DMS 273 treated with DMSO at 0.1 percent for 48 hours (cell line): ENCODE results near the gene EDEM1.
"Not testable (repeated sequence)": the region's sequence is repeated elsewhere in the genome, so short reads cannot be mapped to it uniquely, and the experiment has no call there.

ENCODE experiments used
- DNase-seq: peaks from one replicate; lab custom pipeline; 2025; lab: John Stamatoyannopoulos, UW

The EDEM1 gene

DNA sequence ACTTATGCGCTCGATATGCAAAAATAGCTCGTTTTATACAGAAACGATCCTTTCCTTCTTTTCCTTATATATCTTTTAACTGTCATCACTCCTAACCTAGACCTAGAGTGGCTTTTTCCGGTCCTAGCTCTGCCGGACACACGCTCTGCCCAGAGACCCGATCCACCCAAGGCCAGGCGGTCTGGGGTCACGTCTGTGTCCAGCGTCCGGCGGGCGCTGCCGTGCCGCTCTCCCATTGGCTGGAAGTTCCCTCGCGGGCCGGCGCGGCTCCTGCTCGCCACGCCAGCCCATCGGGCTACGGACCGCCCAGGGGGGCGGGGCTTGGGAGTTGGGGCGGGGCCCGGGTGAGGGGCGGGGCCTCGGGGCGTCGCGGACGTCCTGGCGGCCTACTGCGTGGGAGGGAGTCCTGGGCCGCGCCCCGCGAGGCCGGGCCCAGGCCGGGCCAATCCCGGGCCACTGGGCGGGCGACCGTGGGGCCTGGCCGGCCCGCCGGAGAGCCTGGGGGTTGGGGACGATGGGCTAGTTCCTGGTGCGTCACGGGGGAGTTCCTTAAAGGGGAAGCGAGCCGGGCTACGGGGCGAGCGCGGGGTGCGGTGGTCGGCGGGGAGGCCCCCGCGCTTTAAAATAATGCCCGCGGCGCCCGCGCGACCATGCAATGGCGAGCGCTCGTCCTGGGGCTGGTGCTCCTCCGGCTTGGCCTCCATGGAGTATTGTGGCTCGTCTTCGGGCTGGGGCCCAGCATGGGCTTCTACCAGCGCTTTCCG is at the start of gene EDEM1:
EDEM1 (plus strand) TSS at position 552 of the 764 bp plus-strand sequence; CDS start at position 651, 99 bp downstream.
- peak; percentile 46 for DNase-seq

DNA sequence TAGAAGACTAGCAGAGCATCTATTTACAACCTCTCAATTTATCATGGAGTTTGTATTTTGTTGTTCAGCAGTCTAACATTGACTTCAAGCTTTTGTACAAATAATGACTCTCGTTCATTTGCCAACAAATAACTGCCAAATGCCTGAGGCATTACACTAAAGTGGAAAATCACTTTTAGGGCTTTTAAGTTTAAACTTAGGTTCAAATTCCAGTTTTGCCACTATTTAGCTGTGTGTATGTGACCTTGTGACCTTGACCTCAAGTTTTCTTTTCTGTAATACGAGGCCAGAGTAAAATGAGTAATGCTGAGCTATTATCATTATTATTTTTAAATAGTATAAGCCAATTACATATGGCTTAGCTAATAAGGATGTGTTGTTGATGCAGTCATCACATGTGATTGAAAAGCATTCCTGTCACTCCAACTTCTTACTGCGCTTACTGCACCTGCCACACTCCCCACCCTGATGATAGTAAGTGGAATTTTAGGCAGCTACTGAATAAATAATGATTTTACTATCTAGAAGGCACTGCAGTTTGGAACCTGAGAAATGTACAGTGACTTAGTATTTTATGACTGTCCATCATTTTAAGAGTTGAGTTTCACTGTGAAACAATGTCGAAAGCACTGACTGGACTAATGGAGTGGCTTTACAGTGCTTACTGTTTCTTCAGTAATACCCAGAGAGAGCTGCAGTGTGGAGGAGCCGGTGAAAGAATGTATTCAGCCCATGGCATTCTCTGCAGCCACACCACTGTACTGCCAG is 49.1 kb upstream of the EDEM1 start:
- no peak for DNase-seq

DNA sequence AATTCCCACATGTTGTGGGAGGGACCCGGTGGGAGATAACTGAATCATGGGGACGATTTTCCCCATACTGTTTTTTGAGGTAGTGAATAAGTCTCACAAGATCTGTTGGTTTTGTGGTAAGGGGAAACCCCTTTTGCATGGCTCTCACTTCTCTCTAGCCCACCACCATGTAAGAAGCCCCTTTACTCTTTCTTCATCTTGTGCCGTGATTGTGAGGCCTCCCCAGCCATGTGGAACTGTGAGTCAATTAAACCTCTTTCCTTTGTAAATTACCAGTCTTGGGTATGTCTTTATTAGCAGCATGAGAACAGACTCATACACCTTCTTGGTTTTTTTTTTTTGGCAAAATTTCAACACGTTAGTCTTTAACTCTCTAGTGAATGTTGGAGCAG is 47.3 kb upstream of the EDEM1 start:
- no peak for DNase-seq

DNA sequence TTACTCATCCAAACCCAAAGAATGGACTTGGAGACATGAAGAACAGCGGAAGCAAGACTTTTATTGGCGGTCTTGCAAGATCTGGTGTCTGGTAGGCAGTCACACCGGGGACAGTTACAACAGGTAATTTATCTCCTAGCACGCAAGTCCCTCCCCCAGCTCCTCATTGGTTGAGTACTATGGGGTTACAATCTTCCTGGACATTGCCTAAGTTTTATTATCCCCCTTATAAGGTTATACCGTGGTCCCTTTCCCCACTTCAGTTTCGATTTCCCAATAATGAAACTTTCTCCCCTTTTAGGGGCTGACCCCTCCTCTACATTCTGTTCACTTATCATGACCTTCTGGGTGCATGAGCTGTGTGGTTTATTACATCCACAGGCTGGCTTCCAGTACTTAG is 46.7 kb upstream of the EDEM1 start:
- DNase-seq, result no peak

DNA sequence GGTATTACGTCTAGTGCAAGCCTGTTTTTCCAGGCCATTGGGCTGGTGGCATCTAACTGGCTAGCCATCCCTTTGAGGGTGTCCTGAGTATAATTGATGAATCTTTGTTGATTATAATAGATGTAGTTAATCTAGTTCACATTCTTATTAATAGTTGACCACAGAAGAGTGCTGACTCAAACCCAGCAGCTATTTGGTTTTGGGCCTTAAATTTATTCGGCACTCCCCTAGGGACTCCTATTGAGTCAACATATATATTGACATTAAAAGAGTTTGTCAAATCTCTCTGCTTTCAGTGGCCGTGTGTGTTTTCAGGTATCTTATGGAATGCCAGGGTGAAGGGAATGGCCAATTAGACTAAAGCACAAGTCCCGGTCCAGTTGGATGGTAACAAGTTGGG is 45.7 kb upstream of the EDEM1 start:
- DNase-seq, result no peak

DNA sequence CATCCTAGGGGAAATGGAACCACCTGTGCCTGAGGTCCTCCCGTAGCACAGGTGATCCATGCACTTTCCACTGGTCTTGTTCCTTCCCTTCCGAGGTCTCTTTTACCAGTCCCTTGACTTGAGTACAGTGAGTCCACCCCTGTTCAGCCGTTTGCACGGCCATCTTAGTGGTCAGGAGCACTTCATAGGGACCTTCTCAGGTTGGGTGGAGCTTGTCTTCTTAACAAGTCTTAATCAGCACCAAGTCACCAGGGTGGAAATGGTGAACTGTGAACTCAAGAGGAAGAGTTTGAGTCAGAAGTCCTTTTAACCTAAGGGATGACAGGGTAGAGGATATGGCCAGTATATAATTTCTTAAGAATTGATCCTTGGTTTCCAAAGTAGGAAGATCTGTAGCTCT is 44.0 kb upstream of the EDEM1 start:
- no peak for DNase-seq

DNA sequence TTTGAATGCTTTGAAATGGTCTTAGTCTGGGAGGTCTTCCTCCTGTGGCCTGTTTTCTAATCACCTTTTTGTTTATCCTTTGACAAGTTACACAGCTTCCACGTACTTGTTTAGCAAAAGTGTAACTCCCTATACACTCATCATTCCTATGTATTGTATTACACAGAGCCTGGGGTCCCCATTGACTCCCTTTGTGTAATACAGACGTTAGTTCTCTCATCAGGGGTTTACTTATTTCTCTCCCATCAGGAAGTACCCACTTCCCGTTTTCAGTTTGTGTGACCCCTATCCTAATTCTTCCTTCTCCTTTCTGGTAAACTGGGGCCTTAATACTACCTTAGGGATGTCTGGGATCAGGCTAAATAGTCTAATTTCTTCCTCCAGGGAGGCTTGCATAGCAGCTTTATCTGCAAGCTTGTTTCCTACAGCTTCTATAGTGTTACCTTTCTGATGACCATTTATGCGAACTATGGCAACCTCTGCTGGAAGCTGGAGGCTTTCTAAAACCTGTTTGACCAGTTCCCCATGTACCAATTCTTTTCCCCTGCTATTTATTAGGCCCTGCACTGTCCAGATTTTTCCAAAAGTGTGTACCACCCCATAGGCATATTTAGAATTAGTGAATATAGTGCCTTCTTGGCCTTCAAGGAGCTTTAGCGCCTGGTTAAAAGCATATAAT is 43.1 kb upstream of the EDEM1 start:
- DNase-seq, result no peak

DNA sequence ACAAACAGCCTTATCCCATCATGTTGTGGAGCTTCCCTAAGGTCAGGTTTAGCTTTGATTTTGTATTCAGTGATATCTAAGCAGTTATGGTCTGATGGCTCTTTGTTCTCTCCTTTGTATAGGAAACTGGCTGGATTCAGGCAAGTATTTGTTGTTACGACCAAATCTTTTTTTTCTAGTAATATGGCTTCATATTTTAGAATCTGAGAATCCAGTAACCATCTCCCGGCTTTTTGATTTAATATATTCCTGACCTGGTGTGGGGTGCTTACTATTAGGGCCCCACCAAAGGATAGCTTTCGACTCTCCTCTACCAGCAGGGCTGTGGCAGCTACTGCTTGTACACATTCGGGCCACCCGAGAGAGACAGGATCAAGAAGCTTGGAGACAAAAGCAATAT is 42.4 kb upstream of the EDEM1 start:
- no peak for DNase-seq

DNA sequence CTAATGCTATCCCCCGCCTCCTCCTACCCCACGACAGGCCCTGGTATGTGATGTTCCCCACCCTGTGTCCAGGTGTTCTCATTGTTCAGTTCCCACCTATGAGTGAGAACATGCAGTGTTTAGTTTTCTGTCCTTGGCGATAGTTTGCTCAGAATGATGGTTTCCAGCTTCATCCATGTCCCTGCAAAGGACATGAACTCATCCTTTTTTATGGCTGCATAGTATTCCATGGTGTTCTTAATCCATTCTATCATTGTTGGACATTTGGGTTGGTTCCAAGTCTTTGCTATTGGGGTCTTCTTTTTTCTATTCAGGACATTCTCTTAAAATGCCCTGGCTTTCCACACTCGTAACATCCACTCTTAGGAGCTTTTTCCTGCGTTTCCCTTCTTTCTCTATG is 40.4 kb upstream of the EDEM1 start:
- DNase-seq, result not testable (repeated sequence)

DNA sequence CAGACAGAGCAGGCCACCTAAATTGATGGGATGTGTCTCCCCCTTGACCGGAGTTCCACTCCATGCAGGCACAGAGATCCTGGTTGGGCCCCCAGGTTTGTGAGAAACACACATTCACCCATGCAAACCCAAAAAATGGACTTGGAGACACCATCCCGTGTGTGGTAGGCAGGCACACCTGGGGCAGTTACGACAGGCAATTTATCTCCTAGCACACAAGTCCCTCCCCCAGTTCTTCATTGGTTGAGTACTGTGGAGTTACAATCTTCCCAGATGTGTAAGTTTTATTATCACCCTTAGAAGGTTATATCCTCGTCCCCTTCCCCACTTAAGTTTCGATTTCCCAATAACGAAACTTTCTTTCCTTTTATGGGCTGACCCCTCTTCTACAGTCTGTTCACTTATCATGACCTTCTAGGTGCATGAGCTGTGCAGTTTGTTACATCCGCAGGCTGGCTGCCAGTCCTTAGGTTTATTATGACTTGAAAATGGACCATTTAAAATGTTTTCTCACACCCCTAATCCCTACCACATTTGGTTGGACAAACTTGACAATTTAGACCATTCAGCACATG is 38.1 kb upstream of the EDEM1 start:
- no peak for DNase-seq

DNA sequence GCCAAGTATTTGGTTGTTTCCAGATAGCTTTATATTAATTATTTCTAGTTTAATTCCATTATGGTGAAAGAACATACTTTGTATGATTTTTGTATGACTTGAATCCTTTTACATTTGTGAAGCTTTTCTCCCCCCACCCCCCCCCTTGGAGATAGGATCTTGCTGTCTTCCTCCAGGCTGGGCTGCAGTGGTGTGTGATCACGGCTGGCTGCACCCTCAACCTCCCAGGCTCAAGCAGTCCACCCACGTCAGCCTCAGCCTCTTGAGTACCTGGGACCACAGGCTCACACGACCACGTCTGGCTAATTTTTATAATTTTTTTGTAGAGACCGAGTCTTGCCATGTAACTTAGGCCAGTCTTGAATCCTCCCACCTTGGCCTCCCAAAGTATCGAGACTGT is 35.9 kb upstream of the EDEM1 start:
- no peak for DNase-seq

DNA sequence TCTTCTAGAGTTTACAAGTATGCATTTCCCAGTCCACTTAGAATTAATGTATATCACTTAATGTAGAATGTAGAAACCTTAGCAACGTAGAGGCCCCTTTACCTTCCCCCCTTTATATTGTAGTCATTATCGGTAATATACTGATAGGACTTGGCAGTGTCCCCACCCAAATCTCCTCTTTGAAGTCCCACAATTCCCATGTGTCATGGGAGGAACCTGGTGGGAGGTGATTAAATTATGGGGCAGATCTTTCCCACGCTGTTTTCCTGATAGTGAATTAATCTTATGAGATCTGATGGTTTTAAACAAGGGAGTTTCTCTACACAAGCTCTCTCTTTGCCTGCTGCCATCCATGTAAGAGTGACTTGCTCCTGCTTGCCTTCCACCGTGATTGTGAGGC is 34.4 kb upstream of the EDEM1 start:
- DNase-seq, result no peak

DNA sequence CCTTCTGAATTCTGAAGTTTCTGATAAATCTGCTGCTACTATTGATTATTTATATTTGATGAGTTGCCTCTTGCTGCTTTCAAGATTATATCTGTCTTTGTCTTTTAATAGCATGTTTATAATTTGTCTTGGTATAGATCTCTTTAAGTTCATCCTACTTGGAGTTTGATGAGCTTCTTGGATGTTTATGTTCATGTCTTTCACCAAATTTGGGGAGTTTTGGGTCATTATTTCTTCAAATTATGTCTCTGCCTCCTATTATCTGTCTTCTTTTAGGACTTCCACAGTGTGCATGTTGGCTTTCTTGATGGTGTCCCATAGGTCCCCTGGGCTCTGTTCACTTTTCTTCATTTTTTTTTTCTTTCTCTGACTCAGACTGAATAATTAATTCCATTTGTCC is 32.3 kb upstream of the EDEM1 start:
- no peak for DNase-seq

DNA sequence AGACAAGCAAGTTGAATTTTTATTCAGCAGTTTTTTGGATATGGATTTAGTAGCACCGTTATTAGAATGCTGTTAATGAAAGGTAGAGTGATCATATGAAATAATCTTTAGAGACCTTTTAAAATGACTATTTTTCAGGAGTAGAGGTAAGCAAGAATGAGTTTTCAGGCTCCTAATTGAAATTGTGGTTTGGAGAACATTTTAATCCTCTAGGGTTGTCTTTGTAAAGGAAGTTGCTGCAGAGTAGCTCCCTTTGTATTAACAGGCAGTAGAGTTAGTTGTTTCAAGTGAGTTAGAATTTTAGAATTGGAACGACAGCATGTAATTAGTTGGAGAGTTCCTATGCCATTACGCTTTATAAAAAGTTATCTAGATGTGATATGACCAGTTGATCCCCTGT is 27.2 kb upstream of the EDEM1 start:
- DNase-seq, result no peak

DNA sequence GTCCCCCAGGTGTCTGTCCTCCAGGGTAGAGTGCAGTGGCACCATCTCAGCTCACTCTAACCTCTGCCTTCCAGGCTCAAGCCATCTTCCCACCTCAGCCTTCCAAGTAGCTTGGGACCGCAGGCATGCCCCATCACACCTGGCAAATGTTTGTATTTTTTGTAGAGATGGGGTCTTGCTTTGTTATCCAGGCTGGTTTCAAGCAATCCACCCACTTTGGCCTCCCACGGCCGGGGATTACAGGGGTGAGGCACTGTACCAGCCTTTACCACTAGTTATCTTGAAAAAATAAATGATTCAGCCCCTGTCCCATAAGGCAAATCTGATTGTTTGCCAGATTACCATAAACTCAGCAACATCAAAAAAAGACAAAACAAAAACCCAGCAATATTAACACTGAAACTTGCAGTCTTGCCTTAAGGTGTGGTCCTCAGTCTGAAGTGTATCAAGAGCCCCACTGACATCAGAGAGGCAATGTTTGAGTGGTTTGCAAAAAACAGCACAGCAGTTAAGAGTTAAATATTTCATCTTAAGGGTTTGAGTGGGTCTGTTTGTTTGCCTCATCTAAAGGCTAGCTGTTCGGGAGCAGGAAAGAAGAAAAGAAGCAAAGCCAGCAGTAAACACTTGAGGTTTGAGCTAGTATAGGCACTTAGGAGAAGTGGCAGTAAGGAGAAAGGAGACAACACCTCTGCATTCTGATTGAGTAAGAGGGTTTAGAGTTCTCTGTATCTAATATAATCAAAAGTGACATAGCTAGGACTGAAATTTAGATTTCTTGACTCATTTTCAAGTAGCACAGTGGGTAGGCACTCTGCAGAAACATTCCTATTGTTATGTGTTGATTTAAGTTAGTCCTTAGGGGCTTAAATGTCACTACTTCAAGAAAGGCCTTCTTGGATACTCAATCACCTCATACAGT is 26.3 kb upstream of the EDEM1 start:
- DNase-seq, result no peak

DNA sequence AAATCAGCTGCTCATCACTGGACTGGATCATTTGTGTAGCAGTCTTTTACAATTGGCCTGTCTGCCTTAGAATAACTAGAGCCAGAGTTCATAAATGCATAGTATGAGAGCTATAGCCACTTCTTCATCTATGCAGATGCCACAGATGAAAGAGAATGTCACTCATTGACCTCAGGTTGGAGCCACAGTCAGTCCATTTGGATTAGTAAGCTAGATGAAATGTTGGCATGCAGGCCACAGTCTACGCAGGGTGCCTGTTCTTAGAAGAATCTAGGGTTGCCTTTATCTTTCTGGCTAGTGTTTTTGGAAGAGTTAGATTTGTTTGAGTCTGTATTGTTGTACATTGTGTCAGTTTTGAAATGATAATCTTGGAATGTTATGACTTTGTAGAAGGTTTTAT is 25.4 kb upstream of the EDEM1 start:
- DNase-seq, result no peak

DNA sequence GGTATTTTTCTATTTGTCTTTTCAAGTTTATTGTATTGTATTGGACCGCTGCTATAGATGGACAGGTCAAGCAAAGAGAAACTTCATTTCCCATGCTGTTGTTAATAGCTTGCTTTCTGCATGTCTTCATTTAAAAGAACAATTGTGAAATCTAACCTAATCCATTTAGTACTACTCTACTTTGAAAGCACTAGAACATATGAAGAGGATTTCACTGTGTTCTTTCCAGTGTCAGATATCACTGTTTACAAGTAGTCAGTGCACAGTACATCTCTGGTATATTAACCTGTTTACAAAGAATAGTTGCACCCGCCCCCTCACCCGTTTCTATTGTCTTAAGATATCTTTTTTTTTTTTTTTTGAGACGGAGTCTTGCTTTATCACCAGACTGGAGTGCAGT is 21.8 kb upstream of the EDEM1 start:
- no peak for DNase-seq

DNA sequence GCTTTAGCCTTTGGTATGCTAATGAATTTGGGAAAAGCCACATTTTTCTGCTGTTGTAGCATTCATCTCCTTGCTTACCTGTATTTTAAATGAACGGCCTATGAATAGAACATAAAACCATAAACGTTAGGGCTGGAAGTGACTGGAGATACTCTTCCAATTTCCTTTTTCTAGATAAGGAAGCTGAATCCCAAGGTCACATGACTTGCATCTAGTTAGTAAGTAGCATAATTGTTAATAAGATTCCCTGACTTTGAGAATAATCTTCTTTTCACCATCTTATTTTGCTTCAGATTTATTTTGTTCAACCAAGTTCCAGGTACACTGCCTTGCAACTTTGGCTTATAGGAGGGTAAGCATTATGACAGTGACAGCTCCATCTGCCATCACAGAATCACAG is 20.7 kb upstream of the EDEM1 start:
- DNase-seq, result no peak

DNA sequence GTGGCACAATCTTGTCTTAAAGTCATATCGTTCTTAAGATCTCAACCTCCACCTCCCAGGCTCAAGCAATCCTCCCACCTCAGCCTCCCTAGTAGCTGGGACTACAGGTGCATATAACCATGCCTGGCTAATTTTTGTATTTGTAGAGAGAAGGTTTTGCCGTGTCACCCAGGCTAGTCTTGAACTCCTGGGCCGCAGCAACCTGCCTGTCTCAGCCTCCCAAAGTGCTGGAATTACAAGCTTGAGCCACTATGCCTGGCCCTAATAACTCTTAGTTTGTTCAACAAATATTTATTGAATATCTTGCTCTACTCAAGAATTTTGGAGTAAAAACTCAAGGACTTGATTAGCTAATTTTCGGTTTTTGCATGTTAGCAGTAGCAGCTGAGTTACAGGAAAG is 19.4 kb upstream of the EDEM1 start:
- no peak for DNase-seq

DNA sequence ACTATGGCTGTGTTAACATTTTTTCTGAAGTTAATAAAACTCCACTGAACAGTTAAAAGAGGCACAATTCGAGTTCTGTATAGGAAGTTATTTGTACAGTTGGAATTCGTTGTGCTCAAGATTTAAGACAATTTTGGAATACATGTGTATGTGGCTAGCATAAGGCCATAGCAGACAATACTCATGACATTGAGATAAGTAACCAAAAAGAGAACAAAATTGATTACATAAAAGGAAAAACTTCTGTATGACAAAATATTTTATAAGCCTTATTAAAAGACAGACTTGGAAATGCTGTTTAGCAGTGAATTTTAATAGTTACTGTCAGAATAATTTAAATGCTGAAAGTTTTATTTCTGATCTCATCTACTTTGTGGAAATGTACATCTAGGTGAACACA is 17.7 kb upstream of the EDEM1 start:
- DNase-seq, result no peak

DNA sequence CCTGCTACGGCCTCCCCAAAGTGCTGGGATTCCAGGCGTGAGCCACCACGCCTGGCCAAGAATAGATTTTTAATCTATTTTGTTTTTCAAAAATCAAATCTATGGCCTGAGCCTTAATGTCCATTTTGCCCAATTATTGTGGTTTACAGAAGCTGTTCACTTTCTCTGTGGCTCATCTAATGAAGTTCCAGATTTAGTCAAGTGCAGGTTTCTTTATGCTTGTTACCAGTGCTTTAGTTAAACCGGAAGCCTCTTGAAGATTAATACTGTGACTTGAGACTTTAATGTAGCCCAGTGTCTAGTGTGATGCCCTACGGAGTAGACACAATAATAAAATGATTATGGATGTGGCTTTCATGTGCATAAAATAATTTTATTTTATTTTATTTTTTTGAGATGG is 16.5 kb upstream of the EDEM1 start:
- no peak for DNase-seq

DNA sequence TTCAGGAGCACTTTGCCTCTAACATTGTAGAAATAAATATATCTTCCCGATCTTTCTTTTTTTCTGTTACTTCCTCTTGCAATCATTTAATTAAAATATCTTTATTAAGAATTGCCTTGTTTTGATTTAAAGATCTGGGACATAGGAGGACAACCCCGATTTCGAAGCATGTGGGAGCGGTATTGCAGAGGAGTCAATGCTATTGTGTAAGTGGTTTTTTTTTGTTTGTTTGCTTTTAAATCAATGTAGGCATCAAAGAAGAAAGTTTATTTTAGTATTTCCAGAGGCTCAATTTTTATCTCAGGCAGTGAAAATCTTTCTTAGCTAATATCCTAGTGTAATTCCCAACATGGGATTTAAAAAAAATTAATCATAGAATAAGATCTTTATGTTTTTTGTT is 15.5 kb upstream of the EDEM1 start:
- no peak for DNase-seq
